GM12878 (cell line): ENCODE data around the gene EVI5L. TPM values are rescaled to one million over a fixed set of nuclear protein-coding genes. Genes with fewer than 3 reads are reported as not detected.

Source experiments
- ATAC-seq: fragments of 200-7000 bp; cut with Tn5 transposase; 3 replicates; pipeline ENCODE4 v1.9.1; 2020; ENCODE audit warnings: mild to moderate bottlenecking, moderate library complexity
- BruUV-seq: library from RNA; stranded (reverse); fragments of 400-500 nt; replicated peaks from 2 replicates; lab custom pipeline; 2021; lab: Mats Ljungman, UMichigan
- CTCF ChIA-PET: fragments of 300-600 bp; sonication (Branson Sonifier 250); formaldehyde crosslinking; extraction: SDS; loops from one replicate; lab custom pipeline; 2021; ENCODE audit warnings: inconsistent platforms; lab: Yijun Ruan, JAX
- POLR2A ChIA-PET: fragments of 350-600 bp; formaldehyde crosslinking; extraction: SDS; loops from one replicate; lab custom pipeline; 2021; ENCODE audit warnings: inconsistent platforms; lab: Charles Lee
- RAD21 ChIA-PET: fragments of 300-600 bp; sonication (Branson Sonifier 250); formaldehyde crosslinking; loops from one replicate; lab custom pipeline; 2023; ENCODE audit warnings: antibody characterized with exemption; ENCODE audit not compliant: unreplicated experiment; lab: Charles Lee
- SMC1A ChIA-PET: fragments of 300-600 bp; sonication (Branson Sonifier 250); formaldehyde crosslinking; loops from one replicate; lab custom pipeline; 2023; ENCODE audit not compliant: unreplicated experiment, uncharacterized antibody; lab: Charles Lee
- DNase-seq: peaks from one replicate; pipeline ENCODE4 v3.0.0-alpha.2; 2011; ENCODE audit warnings: low read depth, low spot score
- FAIRE-seq: peaks from 3 replicates; lab custom pipeline; 2011; peaks lifted over from hg19 to GRCh38; lab: Jason Lieb, UNC
- H2AFZ ChIP-seq: 2 replicates; pipeline ENCODE4 v1.6.0; 2011; ENCODE audit warnings: low read depth, low read length, control low read depth; ENCODE audit not compliant: control insufficient read depth
- H3K27ac ChIP-seq: 2 replicates; pipeline ENCODE4 v1.5.1; 2011; ENCODE audit warnings: control low read depth; ENCODE audit not compliant: control insufficient read depth, insufficient read depth
- H3K27me3 ChIP-seq, 2 experiments: replicated peaks in 1 of 2; 2 replicates each; pipeline versions ENCODE4 v1.6.0 to v1.6.1; 2011; ENCODE audit warnings: low read length in 1 of 2; ENCODE audit not compliant: control insufficient read depth in 2 of 2, insufficient read depth in 2 of 2
- H3K36me3 ChIP-seq, 2 experiments: 2 replicates each; pipeline ENCODE4 v1.5.1; 2011; ENCODE audit warnings: low read length in 1 of 2; ENCODE audit not compliant: control insufficient read depth in 2 of 2, insufficient read depth in 2 of 2
- H3K4me1 ChIP-seq: 2 replicates; pipeline ENCODE4 v1.6.1; 2011; ENCODE audit warnings: mild to moderate bottlenecking, low read length, moderate library complexity, mixed read lengths; ENCODE audit not compliant: control insufficient read depth, insufficient read depth
- H3K4me2 ChIP-seq: 2 replicates; pipeline ENCODE4 v1.6.0; 2011; ENCODE audit warnings: control low read depth; ENCODE audit not compliant: control insufficient read depth, insufficient read depth
- H3K4me3 ChIP-seq: fragments of 200-600 bp; sonication (generic); 2 replicates; pipeline ENCODE4 v1.5.1; 2016
- H3K79me2 ChIP-seq: 2 replicates; pipeline ENCODE4 v1.6.0; 2011; ENCODE audit warnings: low read length; ENCODE audit not compliant: control insufficient read depth, insufficient read depth
- H3K9ac ChIP-seq: 2 replicates; pipeline ENCODE4 v1.8.0; 2011; ENCODE audit warnings: low read length, control low read depth, mixed read lengths; ENCODE audit not compliant: control insufficient read depth, insufficient read depth
- H3K9me3 ChIP-seq: replicated peaks from 3 replicates; pipeline ENCODE4 v1.5.1; 2011; ENCODE audit warnings: mild to moderate bottlenecking, low read length; ENCODE audit not compliant: control insufficient read depth, insufficient read depth
- H4K20me1 ChIP-seq: 2 replicates; pipeline ENCODE4 v1.6.0; 2011; ENCODE audit not compliant: control insufficient read depth, insufficient read depth
- ATF7 ChIP-seq: fragments of 450-650 bp; IDR thresholded peaks from 2 replicates; pipeline ENCODE4 v1.6.1; 2016; ENCODE audit warnings: low read depth, mild to moderate bottlenecking
- BCLAF1 ChIP-seq: fragments of 450-650 bp; IDR thresholded peaks from 2 replicates; pipeline ENCODE4 v1.6.1; 2017; ENCODE audit warnings: antibody characterized with exemption, mild to moderate bottlenecking, moderate library complexity
- CHD1 ChIP-seq: IDR thresholded peaks from 2 replicates; pipeline ENCODE4 v1.6.1; 2012; ENCODE audit warnings: low read depth, low read length, improper control_type of control experiment
- GABPA ChIP-seq: IDR thresholded peaks from 2 replicates; pipeline ENCODE4 v1.6.1; 2014; ENCODE audit warnings: antibody characterized with exemption, low read depth, mild to moderate bottlenecking, inconsistent platforms
- KDM1A ChIP-seq: fragments of 200-600 bp; sonication (generic); IDR thresholded peaks from 2 replicates; pipeline ENCODE4 v1.6.1; 2016; ENCODE audit warnings: borderline replicate concordance
- MYC ChIP-seq: IDR thresholded peaks from 2 replicates; pipeline ENCODE4 v1.6.1; 2011; ENCODE audit warnings: mild to moderate bottlenecking, low read length, moderate library complexity, inconsistent platforms; ENCODE audit not compliant: insufficient read depth, insufficient replicate concordance, insufficient read length, severe bottlenecking
- PAX5 ChIP-seq: IDR thresholded peaks from 2 replicates; pipeline ENCODE4 v1.6.1; 2011; ENCODE audit warnings: low read depth, low read length, borderline replicate concordance
- WGBS: methylation state at CpG from one replicate; pipeline ENCODE4 v1.1.6; 2016; ENCODE audit warnings: low lambda C conversion rate; ENCODE audit not compliant: insufficient replicate concordance, insufficient coverage; ENCODE audit errors: missing lambda C conversion rate; 5-methylcytosine and 5-hydroxymethylcytosine counted together
- in situ Hi-C: fragments of 300-500 bp; cut with MboI; formaldehyde crosslinking; loops from 9 replicates; pipeline ENCODE4 v1.14.3; 2018; ENCODE audit warnings: mixed read lengths
- intact Hi-C: fragments of 100-400 bp; cut with micrococcal nuclease; formaldehyde crosslinking; loops from one replicate; pipeline ENCODE4 v1.14.2; 2022; ENCODE audit not compliant: unreplicated experiment
- polyA plus RNA-seq, 11 experiments: library from polyadenylated mRNA; depleted of rRNA in 4 of 11; unstranded in 6 of 11; stranded (reverse) in 5 of 11; fragments of >200 nt; fragmentation: Nextera tagmentation in 4 of 11; fragmentation: Illumina TruSeq in 1 of 11; extraction: Ambion mirVana in 4 of 11; extraction: Trizol in 1 of 11; gene quantifications; 1 replicate in 1 of 11; 2 replicates in 10 of 11; pipeline versions ENCODE4 v1.2.1 to v1.2.3, GENCODE V29; 2011 to 2016; ENCODE audit warnings: inconsistent platforms in 2 of 11, missing spikeins in 2 of 11, low read depth in 1 of 11
- total RNA-seq, 4 experiments: library from RNA; depleted of rRNA in 3 of 4; stranded (reverse); fragments of >200 nt in 3 of 4; fragmentation: Illumina TruSeq in 1 of 4; extraction: Trizol in 1 of 4; gene quantifications; 2 replicates each; pipeline versions ENCODE4 v1.2.1 to v1.2.3, GENCODE V29; 2013 to 2021

Gene EVI5L
- total and polyA plus RNA-seq, 10 of the 15 experiments (the other 5 are each of a cell fraction or from before 2014, with no cell fraction given), result 0.23 to 13.8 (median 5.0) TPM

- H3K9me3 ChIP-seq, result peaks cover 14% of the 10 kb centered on the region
- no TSS peak for BruUV-seq
- FAIRE-seq (no peak), ATAC-seq (no peak), DNase-seq (no peak)
- no peaks in the 10 kb centered on the region for H4K20me1 ChIP-seq
- no peak overlapping the region for H3K9ac ChIP-seq
- peaks cover 15% of the 10 kb centered on the region for H3K4me1 ChIP-seq
- POLR2A ChIA-PET, result interaction anchor here (0.6 kb wide), 1 partner anchor 107 kb away, joined by 3 read pairs; no protein-coding TSS in a partner anchor
- 63% methylated on average over 9 of the region's 9 CpGs for WGBS
- SMC1A ChIA-PET, result interaction anchor here (1.0 kb wide), 1 partner anchor 13 kb away, joined by 3 read pairs; no protein-coding TSS in a partner anchor
- 0 out of 2 replicates have a peak overlapping the region, but pooled peaks have one; percentile 22 for H3K27ac ChIP-seq
- CTCF ChIA-PET, result interaction anchor here (1.5 kb wide), 1 partner anchor 126 kb away, joined by 3 read pairs; the partner anchor contains the start of gene TRAPPC5
- in situ Hi-C loops (no loop called here), intact Hi-C loops (loop anchor here (5.0 kb wide), 2 partner anchors 105 to 705 kb away; partner anchors contain the start of gene FCER2)
- H3K36me3 ChIP-seq, result no peaks in the 10 kb centered on the region
- no peak overlapping the region for H3K4me3 ChIP-seq
- H3K27me3 ChIP-seq, result no peaks in the 10 kb centered on the region
- TF ChIP-seq ATF7, result no peak
- no peak for TF ChIP-seq CHD1
- no peak for TF ChIP-seq PAX5
- TF ChIP-seq GABPA, result no peak
- no peak for TF ChIP-seq BCLAF1
- TF ChIP-seq KDM1A, result no peak
- TF ChIP-seq MYC, result no peak
- no peaks in the 10 kb centered on the region for H3K79me2 ChIP-seq
- RAD21 ChIA-PET, result no interaction called here
- H3K4me2 ChIP-seq, result peak overlapping the region; percentile 44; the same call in 1 of the 2 replicates
- H2AFZ ChIP-seq, result no peak overlapping the region
Observed at GRCh38 chr19:7806876-7807275, 23.1 kb upstream of the EVI5L start.
